Neutrophil (primary cell): ENCODE results near the gene MIXL1.

Experiments
- H3K27ac ChIP-seq: fragments of 200-600 bp; sonication (generic); 2 replicates; pipeline ENCODE4 v1.5.1; 2016; ENCODE audit warnings: mild to moderate bottlenecking, moderate library complexity
- H3K27me3 ChIP-seq: fragments of 200-600 bp; sonication (generic); 2 replicates; pipeline ENCODE4 v1.6.0; 2016; ENCODE audit warnings: mild to moderate bottlenecking
- H3K36me3 ChIP-seq: fragments of 200-600 bp; sonication (generic); 2 replicates; pipeline ENCODE4 v1.5.1; 2017
- H3K4me1 ChIP-seq, 2 experiments: fragments of 200-600 bp in 1 of 2; sonication (generic) in 1 of 2; 1 replicate in 1 of 2; 2 replicates in 1 of 2; pipeline versions ENCODE4 v1.5.1 to v1.6.1; 2013 to 2016; ENCODE audit warnings: low read depth in 1 of 2, low read length in 1 of 2, mild to moderate bottlenecking in 1 of 2, moderate library complexity in 1 of 2; ENCODE audit not compliant: control insufficient read depth in 1 of 2, insufficient read depth in 1 of 2
- H3K4me3 ChIP-seq, 2 experiments: fragments of 200-600 bp in 1 of 2; sonication (generic) in 1 of 2; 1 replicate in 1 of 2; 2 replicates in 1 of 2; pipeline ENCODE4 v1.5.1; 2013 to 2016; ENCODE audit warnings: low read depth in 1 of 2, low read length in 1 of 2, mild to moderate bottlenecking in 1 of 2, moderate library complexity in 1 of 2
- H3K9me3 ChIP-seq: fragments of 200-600 bp; sonication (generic); 2 replicates; pipeline ENCODE4 v1.5.1; 2016
- TF ChIP-seq, protein P1 (sequence below): fragments of 200-600 bp; sonication (generic); IDR thresholded peaks from 2 replicates; pipeline ENCODE4 v1.5.1; 2016; ENCODE audit warnings: antibody characterized with exemption

MIXL1 gene

DNA sequence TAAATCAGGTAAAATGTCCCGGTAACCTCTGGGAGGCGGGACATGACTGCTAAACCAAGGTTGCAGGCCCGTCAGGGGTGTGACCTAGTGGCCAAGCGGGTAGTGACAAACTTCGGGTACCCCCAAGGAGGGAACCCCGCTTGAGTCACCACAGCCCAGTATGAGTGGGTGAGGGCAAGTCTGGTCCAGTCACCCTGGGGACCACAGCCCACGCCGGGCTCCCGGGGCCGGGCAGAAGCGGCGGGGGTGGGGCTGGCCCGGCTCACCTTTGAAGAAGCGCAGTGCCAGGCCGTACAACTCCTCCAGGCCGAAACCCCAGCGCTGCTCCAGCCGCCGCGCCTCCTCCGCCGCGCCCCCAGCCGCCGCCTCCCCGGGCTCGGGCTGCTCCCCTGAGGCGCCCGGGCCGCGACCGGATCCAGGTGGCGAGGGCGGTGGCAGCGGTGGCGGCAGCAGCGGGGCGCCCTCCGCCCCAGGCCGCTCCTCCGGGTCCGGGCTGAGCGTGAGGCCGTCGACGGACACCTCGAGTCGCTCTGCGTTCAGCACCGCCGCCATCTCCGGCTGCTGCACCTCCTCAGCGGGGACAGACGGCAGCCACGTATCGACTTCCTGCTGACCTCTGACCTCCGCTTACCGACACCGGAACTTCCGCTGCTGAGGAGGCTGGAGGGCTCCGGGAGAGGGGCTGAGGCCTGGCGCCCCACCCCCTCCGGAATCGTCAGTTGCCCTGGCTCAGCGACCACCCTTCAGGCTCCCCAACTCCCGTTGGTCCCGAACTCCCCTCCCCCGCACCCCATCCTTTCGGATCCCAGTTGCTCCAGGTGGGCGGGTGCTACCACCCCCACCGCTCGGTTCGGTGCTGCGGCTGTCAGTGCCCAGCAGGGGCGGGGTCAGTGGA lies 37.1 kb upstream of the MIXL1 start, which contains the start of gene ACBD3:
ACBD3 (minus strand) TSS at position 618 of the 895 bp plus-strand sequence; CDS start at position 552, 66 bp downstream.
- TF ChIP-seq, protein P1, sequence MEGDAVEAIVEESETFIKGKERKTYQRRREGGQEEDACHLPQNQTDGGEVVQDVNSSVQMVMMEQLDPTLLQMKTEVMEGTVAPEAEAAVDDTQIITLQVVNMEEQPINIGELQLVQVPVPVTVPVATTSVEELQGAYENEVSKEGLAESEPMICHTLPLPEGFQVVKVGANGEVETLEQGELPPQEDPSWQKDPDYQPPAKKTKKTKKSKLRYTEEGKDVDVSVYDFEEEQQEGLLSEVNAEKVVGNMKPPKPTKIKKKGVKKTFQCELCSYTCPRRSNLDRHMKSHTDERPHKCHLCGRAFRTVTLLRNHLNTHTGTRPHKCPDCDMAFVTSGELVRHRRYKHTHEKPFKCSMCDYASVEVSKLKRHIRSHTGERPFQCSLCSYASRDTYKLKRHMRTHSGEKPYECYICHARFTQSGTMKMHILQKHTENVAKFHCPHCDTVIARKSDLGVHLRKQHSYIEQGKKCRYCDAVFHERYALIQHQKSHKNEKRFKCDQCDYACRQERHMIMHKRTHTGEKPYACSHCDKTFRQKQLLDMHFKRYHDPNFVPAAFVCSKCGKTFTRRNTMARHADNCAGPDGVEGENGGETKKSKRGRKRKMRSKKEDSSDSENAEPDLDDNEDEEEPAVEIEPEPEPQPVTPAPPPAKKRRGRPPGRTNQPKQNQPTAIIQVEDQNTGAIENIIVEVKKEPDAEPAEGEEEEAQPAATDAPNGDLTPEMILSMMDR = peak; percentile 23
- Histone ChIP-seq H3K4me1 (peaks cover 43 to 45% of the 10 kb centered on the region in 2 experiments), H3K27ac (peak within 1 kb of the TSS; percentile 91), H3K36me3 (no peaks in the 10 kb centered on the region), H3K4me3 (peak within 1 kb of the TSS; percentile 71 to 78), H3K27me3 (no peaks in the 10 kb centered on the region), H3K9me3 (no peaks in the 10 kb centered on the region)

GRCh38 chr1:226187019-226187322 lies 36.5 kb upstream of the MIXL1 start:
- TF ChIP-seq, protein P1 = no peak
- H3K9me3 ChIP-seq = no peaks in the 10 kb centered on the region
- H3K4me3 ChIP-seq = peak overlapping the region; percentile 71 to 78
- no peaks in the 10 kb centered on the region for H3K27me3 ChIP-seq
- H3K4me1 ChIP-seq = peaks cover 40 to 41% of the 10 kb centered on the region in 2 experiments
- H3K36me3 ChIP-seq = no peaks in the 10 kb centered on the region
- H3K27ac ChIP-seq = peak overlapping the region; percentile 91

DNA sequence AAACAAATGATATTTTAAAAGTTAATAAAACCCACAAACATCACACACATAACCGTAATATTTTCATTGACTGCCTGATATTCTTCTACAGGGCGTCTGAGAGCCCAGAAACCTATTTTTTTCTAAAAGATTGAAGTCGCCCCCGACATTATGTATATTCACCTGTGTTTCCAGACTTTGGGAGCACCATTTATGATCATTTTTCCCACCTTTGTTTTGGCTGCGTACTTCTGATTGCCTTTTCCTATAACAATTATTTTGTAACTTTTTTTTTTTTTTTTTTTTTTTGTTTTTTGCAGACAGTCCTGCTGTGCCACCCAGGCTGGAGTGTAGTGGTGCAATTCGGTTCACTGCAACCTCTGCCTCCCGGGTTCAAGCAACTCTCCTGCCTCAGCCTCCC lies 36.1 kb upstream of the MIXL1 start:
- H3K27ac ChIP-seq = no peak overlapping the region
- peak overlapping the region; percentile 71 to 78 for H3K4me3 ChIP-seq
- H3K27me3 ChIP-seq = no peaks in the 10 kb centered on the region
- no peaks in the 10 kb centered on the region for H3K36me3 ChIP-seq
- no peaks in the 10 kb centered on the region for H3K9me3 ChIP-seq
- TF ChIP-seq, protein P1 = no peak
- H3K4me1 ChIP-seq = peaks cover 35 to 37% of the 10 kb centered on the region in 2 experiments

- TF ChIP-seq, protein P1 = no peak
- peaks cover 0 to 5% of the 10 kb centered on the region in 2 experiments for H3K4me1 ChIP-seq
- H3K36me3 ChIP-seq = no peaks in the 10 kb centered on the region
- H3K4me3 ChIP-seq = no peak overlapping the region
- no peaks in the 10 kb centered on the region for H3K9me3 ChIP-seq
- no peaks in the 10 kb centered on the region for H3K27me3 ChIP-seq
- no peak overlapping the region for H3K27ac ChIP-seq
These were observed 28.3 kb upstream of the MIXL1 start for GRCh38 chr1:226195144-226195543.

- Histone ChIP-seq H3K9me3 (no peaks in the 10 kb centered on the region), H3K4me1 (peaks cover 0 to 5% of the 10 kb centered on the region in 2 experiments), H3K4me3 (no peak overlapping the region), H3K27me3 (no peaks in the 10 kb centered on the region), H3K36me3 (no peaks in the 10 kb centered on the region), H3K27ac (no peak overlapping the region)
- TF ChIP-seq, protein P1 = no peak
These were observed 23.5 kb upstream of the MIXL1 start for GRCh38 chr1:226199971-226200370.
